MCF 10A (cell line): ENCODE results near the gene PCDHA12. TPM values are rescaled to one million over a fixed set of nuclear protein-coding genes. Genes with fewer than 3 reads are reported as not detected.
"Not testable (repeated sequence)": the region's sequence is repeated elsewhere in the genome, so short reads cannot be mapped to it uniquely, and the experiment has no call there.

Source experiments
- BruUV-seq: library from RNA; stranded (reverse); fragments of 400-500 nt; replicated peaks from 2 replicates; lab custom pipeline; 2021; lab: Mats Ljungman, UMichigan
- CTCF ChIA-PET: fragments of 300-600 bp; sonication (Branson Sonifier 250); formaldehyde crosslinking; extraction: SDS; loops from one replicate; lab custom pipeline; 2021; ENCODE audit warnings: antibody characterized with exemption, inconsistent platforms; lab: Yijun Ruan, JAX
- POLR2A ChIA-PET: fragments of 300-600, 350-650 bp; sonication (Branson Sonifier 250); formaldehyde crosslinking; extraction: SDS; loops from one replicate; lab custom pipeline; 2020; ENCODE audit warnings: antibody characterized with exemption, inconsistent platforms; lab: Yijun Ruan, JAX
- DNase-seq: peaks from one replicate; pipeline ENCODE4 v3.0.0-alpha.2; 2018; ENCODE audit not compliant: unreplicated experiment
- H3K27ac Mint-ChIP-seq: one replicate; pipeline ENCODE4 v1.8.0; 2022; ENCODE audit warnings: mild to moderate bottlenecking, low read depth, mixed read lengths; ENCODE audit not compliant: unreplicated experiment
- H3K27me3 Mint-ChIP-seq: one replicate; pipeline ENCODE4 v1.8.0; 2022; ENCODE audit warnings: mixed read lengths; ENCODE audit not compliant: insufficient read depth, unreplicated experiment
- H3K36me3 Mint-ChIP-seq: one replicate; pipeline ENCODE4 v1.8.0; 2022; ENCODE audit warnings: mild to moderate bottlenecking, moderate library complexity, mixed read lengths; ENCODE audit not compliant: insufficient read depth, unreplicated experiment
- H3K4me1 Mint-ChIP-seq: one replicate; pipeline ENCODE4 v1.8.0; 2022; ENCODE audit warnings: mixed read lengths; ENCODE audit not compliant: insufficient read depth, unreplicated experiment
- H3K4me3 Mint-ChIP-seq: one replicate; pipeline ENCODE4 v1.8.0; 2022; ENCODE audit warnings: mild to moderate bottlenecking, moderate library complexity, mixed read lengths; ENCODE audit not compliant: unreplicated experiment
- H3K9me3 Mint-ChIP-seq: one replicate; pipeline ENCODE4 v1.8.0; 2022; ENCODE audit warnings: mixed read lengths; ENCODE audit not compliant: unreplicated experiment
- intact Hi-C: fragments of 100-400 bp; cut with micrococcal nuclease; formaldehyde crosslinking; loops from 2 replicates; pipeline ENCODE4 v1.14.1; 2022
- total RNA-seq: library from RNA; stranded (reverse); gene quantifications from 2 replicates; pipeline ENCODE4 v1.2.3, GENCODE V29; 2022
- TF ChIP-seq, protein P1 (sequence below): fragments of 200-600 bp; IDR thresholded peaks from one replicate; pipeline ENCODE4 v1.8.0; 2022; ENCODE audit warnings: antibody characterized with exemption, mild to moderate bottlenecking; ENCODE audit not compliant: unreplicated experiment

PCDHA12 gene
- total RNA-seq, 1 experiment from 2014 or later: 6.1 TPM

DNA sequence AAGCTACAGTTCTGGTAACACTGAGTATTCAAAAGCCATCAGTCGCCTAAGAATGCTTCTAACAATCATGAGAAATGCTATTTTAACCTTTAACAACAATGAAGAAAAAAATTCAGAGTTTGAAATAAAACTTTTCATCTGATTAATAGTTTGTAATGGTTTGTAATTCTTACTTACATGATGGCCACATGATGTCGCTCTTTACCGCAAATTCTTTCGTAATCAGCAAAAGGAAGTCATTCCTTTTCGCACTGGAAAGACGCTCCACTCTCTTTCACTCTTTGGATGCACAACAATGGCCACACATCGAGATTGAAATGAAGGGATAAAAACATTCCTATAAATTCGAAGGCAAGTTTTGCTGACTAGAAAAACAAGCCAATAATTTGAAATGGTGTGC is 41.1 kb upstream of the PCDHA12 start, which contains the start of gene PCDHA7:
PCDHA7 (plus strand) TSS at position 277 of the 400 bp plus-strand sequence; CDS start at position 392, 115 bp downstream.
- Mint-ChIP-seq H3K4me1 (no peaks in the 10 kb centered on the region), H3K27me3 (no peaks in the 10 kb centered on the region), H3K4me3 (no peak within 1 kb of the TSS), H3K36me3 (no peaks in the 10 kb centered on the region), H3K27ac (no peak within 1 kb of the TSS), H3K9me3 (peaks cover 17% of the 10 kb centered on the region)
- DNase-seq: no peak
- POLR2A ChIA-PET: interaction anchor here (1.7 kb wide), 1 partner anchor 207 kb away, joined by 4 read pairs; no protein-coding TSS in a partner anchor
- intact Hi-C loops: no loop called here
- no TSS peak for BruUV-seq
- CTCF ChIA-PET: interaction anchor here (0.6 kb wide), 1 partner anchor 223 kb away, joined by 3 read pairs; no protein-coding TSS in a partner anchor
- TF ChIP-seq, protein P1, sequence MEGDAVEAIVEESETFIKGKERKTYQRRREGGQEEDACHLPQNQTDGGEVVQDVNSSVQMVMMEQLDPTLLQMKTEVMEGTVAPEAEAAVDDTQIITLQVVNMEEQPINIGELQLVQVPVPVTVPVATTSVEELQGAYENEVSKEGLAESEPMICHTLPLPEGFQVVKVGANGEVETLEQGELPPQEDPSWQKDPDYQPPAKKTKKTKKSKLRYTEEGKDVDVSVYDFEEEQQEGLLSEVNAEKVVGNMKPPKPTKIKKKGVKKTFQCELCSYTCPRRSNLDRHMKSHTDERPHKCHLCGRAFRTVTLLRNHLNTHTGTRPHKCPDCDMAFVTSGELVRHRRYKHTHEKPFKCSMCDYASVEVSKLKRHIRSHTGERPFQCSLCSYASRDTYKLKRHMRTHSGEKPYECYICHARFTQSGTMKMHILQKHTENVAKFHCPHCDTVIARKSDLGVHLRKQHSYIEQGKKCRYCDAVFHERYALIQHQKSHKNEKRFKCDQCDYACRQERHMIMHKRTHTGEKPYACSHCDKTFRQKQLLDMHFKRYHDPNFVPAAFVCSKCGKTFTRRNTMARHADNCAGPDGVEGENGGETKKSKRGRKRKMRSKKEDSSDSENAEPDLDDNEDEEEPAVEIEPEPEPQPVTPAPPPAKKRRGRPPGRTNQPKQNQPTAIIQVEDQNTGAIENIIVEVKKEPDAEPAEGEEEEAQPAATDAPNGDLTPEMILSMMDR: no peak

DNA sequence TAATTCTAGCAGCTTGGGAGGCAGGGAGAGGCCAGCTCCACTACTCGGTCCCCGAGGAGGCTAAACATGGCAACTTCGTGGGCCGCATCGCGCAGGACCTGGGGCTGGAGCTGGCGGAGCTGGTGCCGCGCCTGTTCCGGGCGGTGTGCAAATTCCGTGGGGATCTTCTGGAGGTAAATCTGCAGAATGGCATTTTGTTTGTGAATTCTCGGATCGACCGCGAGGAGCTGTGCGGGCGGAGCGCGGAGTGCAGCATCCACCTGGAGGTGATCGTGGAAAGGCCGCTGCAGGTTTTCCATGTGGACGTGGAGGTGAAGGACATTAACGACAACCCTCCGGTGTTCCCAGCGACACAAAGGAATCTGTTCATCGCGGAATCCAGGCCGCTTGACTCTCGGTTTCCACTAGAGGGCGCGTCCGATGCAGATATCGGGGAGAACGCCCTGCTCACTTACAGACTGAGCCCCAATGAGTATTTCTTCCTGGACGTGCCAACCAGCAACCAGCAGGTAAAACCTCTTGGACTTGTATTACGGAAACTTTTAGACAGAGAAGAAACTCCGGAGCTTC is 40.6 kb upstream of the PCDHA12 start:
- not testable (repeated sequence) for H3K36me3 Mint-ChIP-seq, H3K27ac Mint-ChIP-seq
- CTCF ChIA-PET: interaction anchor here (0.6 kb wide), 1 partner anchor 223 kb away, joined by 3 read pairs; no protein-coding TSS in a partner anchor

DNA sequence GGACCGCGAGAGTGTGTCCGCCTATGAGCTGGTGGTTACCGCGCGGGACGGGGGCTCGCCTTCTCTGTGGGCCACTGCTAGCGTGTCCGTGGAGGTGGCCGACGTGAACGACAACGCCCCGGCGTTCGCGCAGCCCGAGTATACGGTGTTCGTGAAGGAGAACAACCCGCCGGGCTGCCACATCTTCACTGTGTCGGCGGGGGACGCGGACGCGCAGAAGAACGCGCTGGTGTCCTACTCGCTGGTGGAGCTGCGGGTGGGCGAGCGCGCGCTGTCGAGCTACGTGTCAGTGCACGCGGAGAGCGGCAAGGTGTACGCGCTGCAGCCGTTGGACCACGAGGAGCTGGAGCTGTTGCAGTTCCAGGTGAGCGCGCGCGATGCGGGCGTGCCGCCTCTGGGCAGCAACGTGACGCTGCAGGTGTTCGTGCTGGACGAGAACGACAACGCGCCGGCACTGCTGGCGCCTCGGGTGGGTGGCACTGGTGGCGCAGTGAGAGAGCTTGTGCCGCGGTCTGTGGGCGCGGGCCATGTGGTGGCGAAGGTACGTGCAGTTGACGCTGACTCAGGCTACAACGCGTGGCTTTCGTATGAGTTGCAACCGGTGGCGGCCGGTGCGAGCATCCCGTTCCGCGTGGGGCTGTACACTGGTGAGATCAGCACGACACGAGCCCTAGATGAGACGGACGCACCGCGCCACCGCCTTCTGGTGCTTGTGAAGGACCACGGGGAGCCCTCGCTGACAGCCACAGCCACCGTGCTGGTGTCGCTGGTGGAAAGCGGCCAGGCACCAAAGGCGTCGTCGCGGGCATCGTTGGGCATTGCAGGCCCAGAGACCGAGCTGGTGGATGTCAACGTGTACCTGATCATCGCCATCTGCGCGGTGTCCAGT is 39.2 kb upstream of the PCDHA12 start:
- no peak overlapping the region for H3K4me3 Mint-ChIP-seq
- ChIA-PET CTCF (interaction anchor here (0.6 kb wide), 1 partner anchor 260 kb away, joined by 3 read pairs; no protein-coding TSS in a partner anchor), POLR2A (no interaction called here)
- no peaks in the 10 kb centered on the region for H3K4me1 Mint-ChIP-seq
- H3K27me3 Mint-ChIP-seq: no peaks in the 10 kb centered on the region
- TF ChIP-seq, protein P1: no peak
- intact Hi-C loops: no loop called here
- no peak overlapping the region for H3K27ac Mint-ChIP-seq
- peaks cover 30% of the 10 kb centered on the region for H3K9me3 Mint-ChIP-seq
- no TSS peak for BruUV-seq
- no peaks in the 10 kb centered on the region for H3K36me3 Mint-ChIP-seq
- DNase-seq: no peak

More for the DNA sequence above, 40.6 kb upstream of the PCDHA12 start:
- peaks cover 20% of the 10 kb centered on the region for H3K9me3 Mint-ChIP-seq
- H3K4me3 Mint-ChIP-seq, intact Hi-C loops, DNase-seq, H3K4me1 Mint-ChIP-seq, BruUV-seq, H3K27me3 Mint-ChIP-seq: not testable (repeated sequence)
- POLR2A ChIA-PET: interaction anchor here (1.7 kb wide), 1 partner anchor 206 kb away, joined by 4 read pairs; no protein-coding TSS in a partner anchor

DNA sequence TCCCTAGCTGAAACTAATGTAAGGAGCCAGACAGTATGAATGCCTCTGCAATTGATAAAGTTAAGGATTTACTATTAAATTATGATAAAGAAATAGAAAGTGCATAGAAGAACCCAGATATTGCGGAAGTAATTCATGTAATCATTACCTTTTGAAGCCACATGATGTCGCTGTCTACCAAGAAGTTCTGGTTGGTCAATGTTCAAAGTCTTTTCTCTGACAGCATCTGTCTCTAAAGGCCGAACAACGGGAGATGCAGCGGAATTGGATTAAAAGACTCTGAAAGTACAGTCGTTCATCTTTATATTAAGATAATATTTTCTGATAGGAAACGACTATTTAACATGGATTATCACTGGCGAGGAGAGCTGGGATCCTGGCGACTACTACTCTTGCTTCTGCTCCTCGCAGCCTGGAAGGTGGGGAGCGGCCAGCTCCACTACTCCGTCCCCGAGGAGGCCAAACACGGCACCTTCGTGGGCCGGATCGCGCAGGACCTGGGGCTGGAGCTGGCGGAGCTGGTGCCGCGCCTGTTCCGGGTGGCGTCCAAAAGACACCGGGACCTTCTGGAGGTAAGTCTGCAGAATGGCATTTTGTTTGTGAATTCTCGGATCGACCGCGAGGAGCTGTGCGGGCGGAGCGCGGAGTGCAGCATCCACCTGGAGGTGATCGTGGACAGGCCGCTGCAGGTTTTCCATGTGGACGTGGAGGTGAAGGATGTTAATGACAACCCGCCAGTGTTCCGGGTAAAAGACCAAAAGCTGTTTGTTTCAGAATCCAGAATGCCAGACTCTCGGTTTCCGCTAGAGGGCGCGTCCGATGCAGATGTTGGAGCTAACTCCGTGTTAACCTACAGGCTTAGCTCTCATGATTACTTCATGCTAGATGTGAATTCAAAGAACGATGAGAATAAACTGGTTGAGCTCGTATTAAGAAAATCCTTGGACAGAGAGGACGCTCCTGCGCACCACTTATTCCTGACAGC is 33.8 kb upstream of the PCDHA12 start, which contains the start of gene PCDHA8:
PCDHA8 (plus strand) TSS at position 210 of the 985 bp plus-strand sequence; CDS start at position 345, 135 bp downstream.
- Mint-ChIP-seq H3K27me3 (no peaks in the 10 kb centered on the region), H3K27ac (no peak within 1 kb of the TSS), H3K4me3 (no peak within 1 kb of the TSS), H3K9me3 (peaks cover 21% of the 10 kb centered on the region), H3K4me1 (no peaks in the 10 kb centered on the region), H3K36me3 (no peaks in the 10 kb centered on the region)
- BruUV-seq: no TSS peak
- TF ChIP-seq, protein P1: peak; percentile 20
- POLR2A ChIA-PET: interaction anchor here (0.6 to 1.1 kb wide), 2 partner anchors 21 to 301 kb away, joined by 3 to 4 read pairs; no protein-coding TSS in a partner anchor
- peak; percentile 24 for DNase-seq
- intact Hi-C loops: no loop called here
- CTCF ChIA-PET: interaction anchor here (0.6 to 2.8 kb wide), 5 partner anchors 12 to 474 kb away, joined by 3 to 8 read pairs (median 3); no protein-coding TSS in a partner anchor
